A673 (cell line): Measurements from ENCODE around the gene S100A14. TPM values are rescaled to one million over a fixed set of nuclear protein-coding genes. Genes with fewer than 3 reads are reported as not detected.

Experiments
- BruUV-seq: library from RNA; stranded (reverse); fragments of 400-500 nt; replicated peaks from 2 replicates; lab custom pipeline; 2021; lab: Mats Ljungman, UMichigan
- CTCF ChIA-PET: fragments of 300-600 bp; sonication (Branson Sonifier 250); formaldehyde crosslinking; loops from one replicate; lab custom pipeline; 2022; ENCODE audit warnings: antibody characterized with exemption; lab: Charles Lee
- POLR2A ChIA-PET: fragments of 300-600 bp; sonication (Branson Sonifier 250); formaldehyde crosslinking; loops from one replicate; lab custom pipeline; 2022; ENCODE audit warnings: antibody characterized with exemption; ENCODE audit not compliant: low non-redundant PET; lab: Charles Lee
- DNase-seq: peaks from one replicate; pipeline ENCODE4 v3.0.0-alpha.2; 2015; ENCODE audit warnings: low spot score
- H3K27ac ChIP-seq: fragments of 200-600 bp; sonication (generic); 2 replicates; pipeline ENCODE4 v1.5.1; 2016; ENCODE audit warnings: mixed run types, low read depth, mild to moderate bottlenecking, mixed read lengths, antibody characterized with exemption, low read length; ENCODE audit not compliant: poor library complexity, severe bottlenecking
- H3K27me3 ChIP-seq: fragments of 200-600 bp; sonication (generic); replicated peaks from 2 replicates; pipeline ENCODE4 v1.6.1; 2017; ENCODE audit warnings: mixed run types, low read depth, mild to moderate bottlenecking, mixed read lengths, antibody characterized with exemption, low read length; ENCODE audit not compliant: insufficient read depth, poor library complexity
- H3K36me3 ChIP-seq: fragments of 200-600 bp; sonication (generic); 2 replicates; pipeline ENCODE4 v1.6.1; 2016; ENCODE audit warnings: mixed run types, mild to moderate bottlenecking, mixed read lengths, antibody characterized with exemption, low read length; ENCODE audit not compliant: insufficient read depth, poor library complexity, severe bottlenecking
- H3K4me1 ChIP-seq: fragments of 200-600 bp; sonication (generic); 2 replicates; pipeline ENCODE4 v1.6.1; 2017; ENCODE audit warnings: mixed run types, mild to moderate bottlenecking, mixed read lengths, antibody characterized with exemption, low read length; ENCODE audit not compliant: insufficient read depth, poor library complexity, severe bottlenecking
- H3K4me3 ChIP-seq: fragments of 200-600 bp; sonication (generic); 2 replicates; pipeline ENCODE4 v1.5.1; 2016; ENCODE audit warnings: low read depth, mixed run types, mild to moderate bottlenecking, mixed read lengths, low read length; ENCODE audit not compliant: poor library complexity, severe bottlenecking
- H3K9me3 ChIP-seq: fragments of 200-600 bp; sonication (generic); 2 replicates; pipeline ENCODE4 v1.6.1; 2016; ENCODE audit warnings: mixed run types, low read depth, mild to moderate bottlenecking, mixed read lengths, antibody characterized with exemption, low read length; ENCODE audit not compliant: poor library complexity, severe bottlenecking
- EZH2 ChIP-seq: fragments of 200-600 bp; sonication (generic); IDR thresholded peaks from 2 replicates; pipeline ENCODE4 v1.6.1; 2017; ENCODE audit warnings: borderline replicate concordance, low read depth, mild to moderate bottlenecking, mixed read lengths, antibody characterized with exemption, low read length; ENCODE audit not compliant: poor library complexity, severe bottlenecking
- intact Hi-C: fragments of 100-400 bp; cut with micrococcal nuclease; formaldehyde crosslinking; loops from one replicate; pipeline ENCODE4 v1.10.0; 2022; ENCODE audit not compliant: unreplicated experiment
- total RNA-seq: library from RNA; stranded (reverse); gene quantifications from 2 replicates; pipeline ENCODE4 v1.2.3, GENCODE V29; 2021
- TF ChIP-seq, protein P1 (sequence below): fragments of 300-800, 200-600 bp; sonication (generic); conservative IDR thresholded peaks from 2 replicates; pipeline ENCODE4 v1.5.1; 2017; ENCODE audit warnings: low read depth, mild to moderate bottlenecking, antibody characterized with exemption, low read length, moderate library complexity, mixed read lengths

Gene S100A14
- total RNA-seq, 1 experiment from 2014 or later = not detected

DNA sequence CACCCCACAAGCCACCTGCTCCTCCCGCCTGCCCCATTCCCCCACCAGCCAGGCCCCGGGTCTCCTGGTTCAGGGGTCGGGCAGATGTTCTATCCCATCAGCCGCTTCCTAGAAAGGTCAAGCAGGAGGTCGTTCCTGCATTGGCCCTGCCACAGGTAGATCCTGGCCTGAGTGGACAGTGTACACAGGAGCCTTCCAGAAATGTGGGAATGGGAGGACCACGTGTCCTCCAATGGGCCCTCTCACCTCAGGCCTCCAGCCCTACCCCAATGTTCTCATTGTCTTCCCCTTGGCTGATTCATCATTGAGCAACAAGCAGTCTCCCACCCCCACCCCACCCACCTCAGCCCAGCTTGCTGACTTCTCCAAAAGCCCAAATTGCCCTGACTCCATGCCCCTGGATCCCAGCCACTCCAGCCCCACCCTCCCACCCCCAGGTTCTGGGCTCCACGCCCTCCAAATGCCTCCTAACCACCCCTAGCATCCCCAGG lies 5.3 kb downstream of the S100A14 start:
- Histone ChIP-seq H3K4me3 (no peak overlapping the region), H3K27ac (no peak overlapping the region), H3K9me3 (no peaks in the 10 kb centered on the region), H3K27me3 (no peaks in the 10 kb centered on the region), H3K36me3 (no peaks in the 10 kb centered on the region), H3K4me1 (no peaks in the 10 kb centered on the region)
- DNase-seq = no peak
- intact Hi-C loops = no loop called here
- CTCF ChIA-PET = interaction anchor here (0.6 kb wide), 1 partner anchor 334 kb away, joined by 4 read pairs; no protein-coding TSS in a partner anchor
- TF ChIP-seq, protein P1, sequence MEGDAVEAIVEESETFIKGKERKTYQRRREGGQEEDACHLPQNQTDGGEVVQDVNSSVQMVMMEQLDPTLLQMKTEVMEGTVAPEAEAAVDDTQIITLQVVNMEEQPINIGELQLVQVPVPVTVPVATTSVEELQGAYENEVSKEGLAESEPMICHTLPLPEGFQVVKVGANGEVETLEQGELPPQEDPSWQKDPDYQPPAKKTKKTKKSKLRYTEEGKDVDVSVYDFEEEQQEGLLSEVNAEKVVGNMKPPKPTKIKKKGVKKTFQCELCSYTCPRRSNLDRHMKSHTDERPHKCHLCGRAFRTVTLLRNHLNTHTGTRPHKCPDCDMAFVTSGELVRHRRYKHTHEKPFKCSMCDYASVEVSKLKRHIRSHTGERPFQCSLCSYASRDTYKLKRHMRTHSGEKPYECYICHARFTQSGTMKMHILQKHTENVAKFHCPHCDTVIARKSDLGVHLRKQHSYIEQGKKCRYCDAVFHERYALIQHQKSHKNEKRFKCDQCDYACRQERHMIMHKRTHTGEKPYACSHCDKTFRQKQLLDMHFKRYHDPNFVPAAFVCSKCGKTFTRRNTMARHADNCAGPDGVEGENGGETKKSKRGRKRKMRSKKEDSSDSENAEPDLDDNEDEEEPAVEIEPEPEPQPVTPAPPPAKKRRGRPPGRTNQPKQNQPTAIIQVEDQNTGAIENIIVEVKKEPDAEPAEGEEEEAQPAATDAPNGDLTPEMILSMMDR = no peak
- no peak for TF ChIP-seq EZH2
- POLR2A ChIA-PET = interaction anchor here (0.6 kb wide), 1 partner anchor 1654 kb away, joined by 6 read pairs; no protein-coding TSS in a partner anchor
- BruUV-seq = no TSS peak

DNA sequence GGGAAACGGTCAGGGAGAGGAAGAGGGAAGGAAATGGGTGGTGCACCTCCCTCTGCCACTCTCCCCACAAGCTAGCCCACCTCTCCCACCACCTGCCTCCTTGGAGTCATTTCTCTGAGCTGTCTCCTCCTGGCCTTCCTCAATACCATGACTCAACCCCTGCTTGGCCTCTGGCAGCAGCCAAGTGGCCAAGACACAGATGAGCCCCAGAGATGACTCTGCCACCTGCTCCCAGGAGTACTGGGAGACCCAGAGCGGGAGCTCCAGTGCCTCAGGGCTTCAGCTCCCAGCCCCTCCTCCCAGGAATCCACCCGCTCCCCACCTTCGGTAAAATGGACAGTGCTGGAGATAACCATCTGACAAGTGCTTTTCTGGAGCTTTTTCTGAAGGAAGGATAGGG lies 5.8 kb downstream of the S100A14 start:
- Histone ChIP-seq H3K4me1 (no peaks in the 10 kb centered on the region), H3K9me3 (no peaks in the 10 kb centered on the region), H3K4me3 (no peak overlapping the region), H3K36me3 (no peaks in the 10 kb centered on the region), H3K27me3 (no peaks in the 10 kb centered on the region), H3K27ac (no peak overlapping the region)
- POLR2A ChIA-PET = no interaction called here
- DNase-seq = no peak
- intact Hi-C loops = no loop called here
- TF ChIP-seq, protein P1 = no peak
- TF ChIP-seq EZH2 = no peak
- CTCF ChIA-PET = no interaction called here
- BruUV-seq = no TSS peak

DNA sequence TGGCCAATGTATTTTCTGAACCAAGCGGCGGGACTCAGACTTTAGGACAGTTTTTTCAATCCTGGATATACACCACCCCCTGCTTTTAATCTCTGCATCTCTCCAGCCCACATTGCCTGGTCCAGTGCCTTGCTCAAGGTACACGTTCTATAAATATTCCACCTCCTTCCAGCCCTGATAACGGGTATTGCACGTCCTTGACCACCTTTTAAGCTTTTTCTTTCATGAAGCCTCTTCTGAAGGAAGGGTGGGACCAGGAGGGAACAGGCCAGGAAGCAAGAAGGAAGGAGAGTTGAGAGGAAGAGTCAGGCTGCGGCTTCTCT lies 6.6 kb downstream of the S100A14 start:
- Histone ChIP-seq H3K27me3 (no peaks in the 10 kb centered on the region), H3K9me3 (no peaks in the 10 kb centered on the region), H3K27ac (no peak overlapping the region), H3K4me1 (no peaks in the 10 kb centered on the region), H3K36me3 (no peaks in the 10 kb centered on the region), H3K4me3 (no peak overlapping the region)
- TF ChIP-seq, protein P1 = no peak
- no peak for TF ChIP-seq EZH2
- no peak for DNase-seq
- ChIA-PET POLR2A (no interaction called here), CTCF (no interaction called here)
- no TSS peak for BruUV-seq
- intact Hi-C loops = no loop called here
